Body of pancreas (tissue), 4 donors: Measurements from ENCODE around the gene MOGAT3.

Source experiments
- CTCF ChIP-seq, 7 experiments: fragments of 450-650 bp in 4 of 7; fragments of 200-600 bp in 3 of 7; sonication (generic) in 3 of 7; IDR thresholded peaks; one replicate each; pipeline ENCODE4 v1.5.1; 2016 to 2019; ENCODE audit warnings: antibody characterized with exemption in 7 of 7
- POLR2A ChIP-seq, 3 donors: fragments of 450-650 bp; IDR thresholded peaks; one replicate each; pipeline ENCODE4 v1.6.1; 2016; ENCODE audit warnings: antibody characterized with exemption in 3 of 3, mild to moderate bottlenecking in 2 of 3

- TF ChIP-seq CTCF (IDR thresholded peaks at IDR 0.05), result peak; percentile 86 to 95 (median 91)
- peak; percentile 32 to 89 (median 85) for TF ChIP-seq POLR2A (IDR thresholded peaks at IDR 0.05)
Observed at GRCh38 chr7:101244375-101245146, 43.7 kb upstream of the MOGAT3 start, which contains the start of gene FIS1.
